ENCODE results near the gene ARPC5L.

ARPC5L gene

DNA sequence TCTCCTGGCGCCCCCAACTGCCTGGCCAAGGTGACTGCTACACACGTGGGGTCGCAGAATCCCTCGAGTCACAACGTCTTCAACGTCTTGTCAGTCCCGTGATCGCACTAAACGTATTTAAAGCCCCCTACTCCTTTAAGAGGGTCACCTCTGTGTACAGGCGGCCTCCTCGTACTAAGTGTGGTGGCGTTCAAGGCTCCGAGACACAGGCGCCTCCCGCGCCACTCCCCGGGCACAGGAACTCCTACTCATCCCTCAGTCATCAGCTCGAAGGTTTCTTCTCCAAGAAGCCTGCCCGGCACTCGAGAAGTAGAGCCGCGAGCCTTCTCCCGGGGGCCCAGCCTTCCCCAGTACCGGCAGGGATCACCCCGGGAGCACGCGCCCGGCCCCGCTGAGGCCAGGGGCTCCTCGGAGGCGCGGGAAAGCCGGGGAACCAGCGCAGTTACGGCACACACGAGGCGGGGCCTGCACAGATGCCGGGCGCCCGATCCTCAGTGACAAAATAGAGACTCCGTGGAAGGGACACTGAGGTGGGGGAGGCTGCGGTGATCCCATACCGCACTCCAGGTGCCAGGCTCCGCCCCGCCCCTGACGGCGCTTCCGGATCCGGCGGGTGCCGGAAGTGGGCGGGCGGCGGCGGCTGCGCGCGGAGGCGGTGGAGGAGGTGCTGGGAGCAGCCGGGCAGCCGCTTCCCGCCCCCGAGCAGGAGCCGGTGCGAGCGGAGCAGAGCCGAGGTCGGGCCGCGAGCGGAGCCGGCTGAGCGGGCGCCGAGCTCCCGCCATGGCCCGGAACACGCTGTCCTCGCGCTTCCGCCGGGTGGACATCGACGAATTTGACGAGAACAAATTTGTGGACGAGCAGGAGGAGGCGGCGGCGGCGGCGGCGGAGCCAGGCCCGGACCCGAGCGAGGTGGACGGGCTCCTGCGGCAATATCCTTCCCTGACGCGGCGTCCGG lies 6.9 kb downstream of the ARPC5L start:
- DNase-seq, result peak; percentile 94

DNA sequence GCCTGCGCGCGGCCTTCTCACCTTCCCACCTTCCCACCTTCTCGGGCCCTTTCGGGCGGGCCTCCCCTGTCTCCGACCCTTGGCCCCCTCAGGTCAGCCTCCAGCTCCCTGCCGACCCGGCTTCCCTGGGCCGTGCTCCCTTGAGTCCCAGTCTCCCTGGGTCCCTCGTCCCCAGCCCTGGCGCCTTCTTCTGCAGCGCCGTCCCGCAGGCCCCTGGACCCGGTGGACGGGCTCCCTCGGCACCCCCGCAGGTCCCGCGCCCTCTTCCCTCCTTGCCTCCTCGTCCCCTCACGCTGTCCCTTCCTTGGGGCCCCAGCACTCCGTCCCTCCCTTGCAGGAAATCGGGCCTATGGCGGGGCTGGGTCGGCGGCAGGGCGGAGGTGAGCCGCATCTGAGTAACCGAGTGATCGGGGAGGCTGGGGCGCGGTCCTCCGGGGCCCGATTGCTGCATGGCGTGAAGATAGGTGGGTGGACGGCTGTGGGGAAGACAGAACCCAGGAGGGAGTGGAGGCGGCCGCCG lies 7.6 kb downstream of the ARPC5L start:
- peak; percentile 43 for DNase-seq

DNA sequence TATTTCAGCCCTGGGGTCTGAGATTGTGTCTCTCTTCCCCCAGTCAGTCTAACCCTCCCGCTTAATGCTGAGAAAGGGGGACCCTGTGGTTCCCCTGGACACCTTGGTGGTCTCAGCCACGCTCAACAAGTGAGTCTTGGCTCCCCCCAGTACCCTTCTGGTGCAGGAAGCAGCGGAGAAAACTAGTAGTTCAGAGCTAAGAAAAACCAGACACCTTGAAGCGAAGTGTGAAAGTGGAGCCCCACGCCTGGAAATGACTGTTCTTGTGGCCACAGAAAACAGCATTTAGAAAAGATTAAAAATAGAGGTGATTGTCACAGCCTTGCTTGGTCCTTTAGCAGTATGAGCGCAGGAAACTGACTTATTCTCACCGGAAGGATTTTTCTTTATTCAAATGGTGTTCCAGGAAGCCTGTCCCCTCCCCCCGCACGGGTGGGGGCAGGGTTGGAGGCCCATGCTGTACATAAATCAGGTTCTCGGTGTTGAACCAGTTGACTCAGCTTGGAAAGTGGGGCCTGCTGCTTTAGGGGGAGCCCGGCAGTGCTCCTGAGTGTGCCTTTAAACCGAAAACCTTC lies 8.1 kb downstream of the ARPC5L start:
- peak; percentile 49 for DNase-seq

DNA sequence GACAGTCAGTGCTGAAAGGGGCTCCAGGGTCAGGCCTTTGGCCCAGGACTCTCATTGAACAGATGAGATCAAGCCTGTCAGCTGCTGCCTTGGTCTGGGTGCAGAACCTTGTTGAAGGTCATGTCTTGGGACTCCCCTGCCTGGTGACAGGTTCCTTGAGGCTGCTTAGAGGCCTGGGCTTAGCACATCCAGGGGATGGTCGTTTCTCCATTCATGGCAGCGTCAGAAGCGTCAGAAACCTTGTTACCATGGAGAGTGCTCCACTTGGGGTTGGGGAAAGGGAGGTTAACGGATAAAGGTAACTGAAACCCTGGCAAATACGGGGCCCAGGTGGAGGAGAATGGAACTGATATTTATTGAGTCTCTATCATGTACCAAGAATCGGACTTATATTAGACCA lies 8.8 kb downstream of the ARPC5L start:
- DNase-seq, result no peak

DNA sequence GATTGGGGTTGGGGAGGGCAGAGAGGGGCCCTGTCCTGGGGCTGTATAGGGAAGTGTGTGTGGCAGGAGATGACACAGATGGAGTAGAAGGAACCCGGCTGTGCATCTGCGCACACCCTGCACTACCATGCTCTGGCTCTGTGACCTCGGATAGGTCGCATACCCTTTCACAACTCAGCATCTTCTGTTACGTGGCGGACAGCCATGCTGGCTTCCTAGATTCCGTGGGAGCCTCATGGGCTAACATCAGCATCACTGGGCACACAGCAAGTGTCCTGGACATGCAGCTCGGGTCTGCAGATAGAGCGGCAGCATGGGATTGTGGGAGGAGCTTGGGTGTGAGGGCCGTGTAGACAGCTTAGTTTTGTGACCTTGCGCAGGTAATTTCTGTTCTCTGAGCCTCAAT lies 9.2 kb downstream of the ARPC5L start:
- no peak for DNase-seq

DNA sequence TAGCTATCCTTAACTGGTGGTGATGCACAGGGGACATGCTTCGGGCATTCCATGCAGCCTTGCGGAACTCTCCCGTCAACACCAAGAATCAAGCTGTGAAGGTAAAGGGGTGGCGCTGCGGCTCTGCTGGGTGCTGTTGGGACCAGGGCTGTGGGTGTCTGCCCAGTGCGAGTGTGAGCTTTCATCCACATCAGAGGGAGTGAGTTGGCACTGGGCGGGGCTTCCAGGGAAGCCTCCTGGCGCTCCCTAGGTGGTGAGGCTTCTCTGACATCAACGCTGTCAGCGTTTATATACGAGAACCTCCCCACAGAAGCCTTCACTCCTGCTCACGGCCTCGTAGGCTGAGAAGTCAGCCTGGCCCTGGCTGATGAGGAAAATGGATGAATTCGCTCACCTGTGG lies 11.7 kb downstream of the ARPC5L start:
- no peak for DNase-seq

DNA sequence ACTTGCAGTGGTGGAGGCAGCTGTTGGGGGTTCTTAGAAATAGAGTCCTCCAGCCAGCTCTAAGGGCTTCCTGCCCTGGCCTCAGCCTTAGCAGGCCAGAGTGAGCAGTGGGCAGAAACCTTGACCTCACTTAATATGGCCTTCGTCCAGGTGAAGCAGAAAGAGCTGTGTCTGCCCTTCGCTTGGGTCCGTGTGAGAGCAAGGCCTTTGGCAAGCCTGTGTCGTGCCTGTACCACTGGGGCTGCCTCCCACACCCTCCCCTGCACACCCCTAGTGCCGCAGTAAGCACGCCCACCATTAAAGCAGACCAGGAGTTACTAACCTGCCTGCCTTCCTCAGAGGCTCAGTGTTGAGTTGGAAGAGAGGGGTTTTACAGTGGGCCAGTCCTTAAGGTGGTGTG lies 13.6 kb downstream of the ARPC5L start:
- no peak for DNase-seq

DNA sequence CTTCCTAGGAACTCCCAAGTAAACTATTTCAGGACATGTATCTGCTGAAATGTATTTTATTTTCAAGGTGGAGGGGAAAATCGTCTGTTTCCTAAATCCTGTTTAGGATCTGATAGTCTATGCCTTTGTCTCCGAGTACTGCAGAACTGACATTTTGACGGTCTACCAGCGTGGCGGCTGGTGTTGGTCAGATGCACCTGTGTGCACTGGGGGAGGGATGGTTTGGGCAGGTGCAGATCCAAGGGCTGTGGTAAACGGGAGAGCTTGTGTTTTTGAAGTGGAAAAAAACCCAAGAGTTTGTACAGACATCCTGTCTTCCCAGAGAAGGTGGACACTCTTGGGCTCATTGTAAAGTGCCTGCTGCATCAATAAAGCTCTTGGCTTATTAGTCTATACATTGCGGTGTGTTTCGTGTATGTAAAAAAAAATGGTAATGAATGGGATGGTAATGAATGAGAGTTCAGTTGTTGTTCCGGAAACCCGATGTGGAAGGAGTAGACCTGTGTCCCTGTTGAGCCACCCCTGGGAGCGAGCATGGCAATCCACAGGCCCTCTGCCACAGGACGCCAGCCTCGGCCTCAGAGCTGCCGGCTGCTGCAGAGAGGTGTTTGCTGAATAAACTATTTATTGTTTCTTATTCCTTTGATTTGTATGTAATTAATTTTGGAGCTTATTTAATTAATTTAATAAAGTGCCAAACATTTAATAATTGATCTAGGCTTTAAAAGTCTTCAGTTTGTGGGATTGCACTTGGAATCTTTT lies 15.3 kb downstream of the ARPC5L start:
- DNase-seq, result no peak

DNA sequence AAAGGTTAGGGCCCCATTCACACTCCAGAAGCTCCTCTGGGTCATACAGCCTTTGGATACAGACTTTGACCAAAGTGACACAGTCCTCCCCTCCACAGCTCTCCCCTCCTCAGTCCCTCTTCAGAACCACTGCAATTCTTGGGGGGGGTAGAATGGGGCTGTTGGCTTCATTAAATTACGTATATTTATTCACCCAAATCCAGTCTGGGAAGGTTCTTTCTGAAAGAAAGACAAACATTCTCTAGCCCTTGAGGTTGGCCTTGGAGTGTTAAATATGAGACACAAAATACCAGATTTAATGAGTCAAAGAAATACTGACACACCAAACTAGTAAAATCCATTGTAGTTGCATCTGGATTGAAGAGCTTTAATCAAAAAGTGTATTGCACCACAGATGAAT lies 16.1 kb downstream of the ARPC5L start:
- DNase-seq, result no peak

DNA sequence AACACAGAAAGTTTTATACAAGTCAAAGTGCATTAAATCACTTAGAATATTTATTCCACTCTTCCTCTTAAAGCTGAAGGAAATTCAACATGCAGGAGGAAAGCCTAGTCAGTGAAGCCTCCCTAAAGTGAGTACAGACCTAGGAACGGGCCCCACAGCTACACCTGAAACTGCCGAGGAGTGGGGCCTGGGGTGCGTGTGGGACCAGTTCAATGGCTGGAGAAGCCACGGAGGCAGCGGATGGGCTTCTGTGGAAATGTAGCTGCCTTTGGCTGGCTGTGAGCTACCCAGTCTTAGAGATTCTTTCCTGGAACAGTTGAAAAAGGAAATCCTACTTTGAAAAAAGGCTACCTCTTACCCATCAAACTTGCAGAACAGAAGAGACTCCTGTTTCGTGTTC lies 16.6 kb downstream of the ARPC5L start:
- no peak for DNase-seq

DNA sequence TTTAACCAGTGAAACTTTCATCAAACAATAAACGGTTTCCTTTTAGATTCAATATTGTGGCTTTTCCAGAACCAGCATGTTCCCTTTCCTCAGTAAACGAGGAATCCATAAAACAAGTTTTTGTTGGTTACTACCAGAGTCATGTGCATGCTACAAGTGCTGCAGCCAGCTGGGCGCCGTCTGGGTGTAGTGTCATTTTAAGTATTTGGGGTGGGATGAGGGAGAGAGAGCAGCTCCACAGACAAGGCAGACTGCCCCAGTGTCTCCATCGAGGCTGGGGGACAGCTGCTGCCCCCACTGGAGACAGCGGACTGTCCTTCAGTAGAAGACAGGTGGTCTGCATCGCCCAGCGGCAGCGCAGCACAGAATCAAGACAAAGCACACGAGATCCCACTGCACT lies 17.3 kb downstream of the ARPC5L start:
- DNase-seq, result no peak

DNA sequence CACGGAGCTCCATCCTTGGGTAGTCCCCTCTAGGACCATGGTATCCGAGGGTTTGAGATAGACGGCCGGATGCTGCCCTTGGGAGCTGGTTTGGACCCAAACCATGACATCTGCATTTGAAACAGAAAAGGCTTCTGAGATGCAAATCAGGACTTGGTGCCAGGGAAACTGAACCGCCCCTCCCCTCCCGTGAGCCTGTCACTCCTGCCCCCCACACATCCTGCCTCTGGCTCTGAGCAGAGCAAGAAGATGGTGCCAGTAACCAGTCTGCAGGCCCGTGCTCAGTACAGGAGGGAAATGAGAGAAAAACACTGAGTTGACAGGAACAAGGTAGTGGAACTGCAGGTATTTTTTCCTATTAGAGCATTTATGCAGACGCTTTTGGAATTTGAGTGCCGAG lies 18.6 kb downstream of the ARPC5L start:
- DNase-seq, result no peak

DNA sequence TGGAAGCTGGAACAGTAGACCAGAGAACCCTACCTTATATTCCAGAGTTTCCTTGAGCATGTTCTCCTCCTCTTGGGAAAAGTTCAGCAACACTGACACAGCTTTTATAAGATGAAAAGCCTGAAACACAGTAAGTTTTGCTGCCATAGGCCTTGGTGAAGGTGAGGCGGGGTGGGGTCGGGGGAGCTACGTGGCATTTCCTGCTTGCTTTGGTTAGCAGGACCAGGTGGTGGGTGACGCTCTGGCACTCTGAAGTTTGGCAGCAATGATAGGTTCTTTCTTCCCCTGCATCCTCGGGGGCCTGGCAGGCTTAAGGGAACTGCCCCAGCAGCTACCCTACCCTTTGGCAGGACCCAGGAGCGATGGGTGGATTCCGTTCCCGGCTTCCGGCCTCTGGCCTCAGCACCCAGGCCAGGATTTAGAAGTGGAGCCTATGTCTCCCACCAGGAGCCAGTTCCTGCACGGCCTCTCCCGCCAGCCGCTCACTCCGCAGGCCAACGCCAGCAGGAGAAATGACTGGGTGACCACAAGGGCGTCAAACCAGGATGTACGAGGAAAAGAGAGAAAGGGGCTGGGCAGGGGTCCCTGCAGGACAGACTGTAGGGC lies 19.3 kb downstream of the ARPC5L start:
- DNase-seq, result no peak

DNA sequence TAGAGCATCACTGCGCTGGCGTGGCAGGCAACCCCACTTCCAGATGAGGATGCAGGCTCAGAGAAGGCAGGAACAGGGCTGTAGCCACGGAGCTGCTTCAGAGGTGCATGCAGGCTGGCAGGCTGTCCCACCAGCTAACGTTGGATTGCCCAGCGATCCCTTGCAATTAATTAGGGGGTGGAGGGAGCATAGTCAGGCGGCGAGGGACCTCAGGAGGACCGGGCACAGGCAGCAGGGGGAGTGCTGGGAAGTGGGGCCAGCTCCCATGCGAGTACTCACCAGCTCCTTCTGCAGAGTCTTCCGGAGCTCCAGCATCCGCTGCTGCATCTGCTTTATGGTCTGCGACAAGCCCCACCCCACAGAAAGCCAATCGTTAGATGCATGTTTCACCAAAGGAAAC lies 20.3 kb downstream of the ARPC5L start:
- DNase-seq, result no peak

DNA sequence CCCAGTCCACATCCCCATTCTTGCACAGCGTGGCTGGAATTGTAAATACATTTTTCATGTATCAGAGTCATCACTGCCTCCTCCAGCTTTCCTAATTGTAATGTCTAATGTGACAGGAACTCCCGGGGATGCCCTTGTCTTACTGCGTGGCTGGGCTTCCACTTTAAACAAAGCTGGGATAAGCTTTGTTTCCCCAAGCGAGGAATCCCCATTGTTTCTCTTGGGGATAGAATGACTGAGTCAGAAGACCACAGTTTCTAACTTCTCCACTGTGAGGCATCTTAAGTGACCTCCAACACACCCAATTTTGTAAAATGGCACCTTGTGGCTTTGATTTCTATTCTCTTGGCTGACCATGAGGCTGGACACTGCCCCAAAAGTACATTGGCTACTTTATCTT lies 22.4 kb downstream of the ARPC5L start:
- no peak for DNase-seq

DNA sequence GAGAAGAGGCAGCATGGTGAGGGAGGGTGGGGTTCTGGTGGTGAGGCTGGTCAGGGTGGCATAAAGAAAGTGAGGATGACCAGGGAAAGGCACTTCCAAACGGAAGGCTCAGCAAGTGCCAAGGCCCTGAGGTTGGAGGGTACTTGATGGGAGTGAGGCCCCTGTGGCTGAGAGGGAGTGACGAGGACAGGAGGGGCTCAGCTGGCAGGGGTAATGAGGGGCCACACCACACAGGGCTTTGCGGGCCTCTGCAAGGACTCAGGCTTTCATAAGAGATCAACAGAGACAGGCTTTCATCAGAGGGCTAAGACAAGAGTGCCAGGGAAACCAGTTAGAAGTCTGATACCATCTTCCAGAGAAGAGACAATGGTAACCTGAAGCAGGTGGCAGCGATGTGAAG lies 23.6 kb downstream of the ARPC5L start:
- no peak for DNase-seq

DNA sequence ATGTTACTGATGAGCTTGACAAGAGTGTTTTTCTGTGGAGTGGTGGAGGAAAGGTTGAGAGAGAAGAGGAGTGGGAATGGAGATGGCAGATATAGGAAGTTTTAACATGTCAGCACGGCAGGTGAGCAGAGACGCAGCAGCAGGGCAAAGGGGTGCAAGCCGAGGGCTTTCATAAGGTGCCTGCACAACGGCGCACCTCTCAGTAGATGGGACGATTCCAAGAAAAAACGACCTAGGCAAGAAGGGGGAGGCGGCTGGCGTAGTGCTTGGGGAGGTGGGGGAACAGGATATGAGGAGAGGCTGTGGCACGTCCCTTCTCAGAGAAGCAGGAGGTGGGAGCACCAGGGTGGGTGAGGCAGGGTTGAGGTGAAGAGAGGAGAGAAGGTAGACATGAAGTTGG lies 24.5 kb downstream of the ARPC5L start:
- DNase-seq, result no peak

DNA sequence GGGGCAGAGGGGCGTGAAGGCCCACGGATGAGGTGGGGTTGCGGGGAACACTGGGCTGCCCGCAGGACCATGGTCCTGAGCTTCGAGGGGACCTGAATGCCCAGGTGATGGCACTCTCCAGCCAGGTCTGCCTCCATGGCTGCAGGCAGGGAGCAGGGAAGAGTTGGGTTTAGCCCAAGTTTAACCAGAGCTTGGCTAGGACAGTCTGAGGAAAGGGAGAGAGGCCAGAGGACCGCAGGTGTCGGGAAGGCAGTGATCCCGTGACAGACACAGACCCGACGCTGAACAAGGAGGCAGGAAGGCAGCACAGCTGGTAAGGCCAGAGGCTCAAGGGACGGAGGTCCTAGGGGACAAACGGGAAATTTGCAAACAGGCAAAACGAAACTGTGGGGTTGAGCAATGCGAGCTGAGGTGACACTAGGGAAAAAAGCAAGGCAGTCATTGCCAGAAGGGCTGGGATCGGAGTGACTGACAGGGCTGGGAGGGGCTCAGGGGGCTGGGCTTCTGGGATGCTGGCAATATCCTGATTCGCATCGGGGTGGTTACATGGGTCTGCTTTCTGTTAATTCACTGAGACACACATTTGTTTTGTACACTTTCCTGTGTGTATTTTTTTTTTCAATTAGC lies 25.0 kb downstream of the ARPC5L start:
- no peak for DNase-seq

DNA sequence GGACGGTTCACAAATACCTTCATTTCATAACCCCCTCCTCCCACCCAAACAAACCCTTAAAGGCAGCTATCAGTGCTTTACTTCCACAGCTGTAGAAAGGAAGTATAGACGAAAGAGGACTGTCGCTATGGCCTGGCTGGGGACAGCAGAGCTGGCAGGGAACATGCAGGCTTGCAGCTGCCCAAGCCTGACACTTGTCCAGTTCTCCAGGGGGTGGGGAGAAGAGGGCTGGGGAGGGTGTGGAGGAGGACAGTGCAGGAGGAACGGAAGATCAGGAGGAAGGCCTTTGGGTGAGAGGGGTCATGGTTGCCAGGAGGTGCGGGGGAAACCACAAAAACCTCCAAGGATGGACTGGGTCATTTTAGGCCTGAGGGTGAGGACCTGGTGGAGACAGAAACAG lies 25.9 kb downstream of the ARPC5L start:
- DNase-seq, result no peak

DNA sequence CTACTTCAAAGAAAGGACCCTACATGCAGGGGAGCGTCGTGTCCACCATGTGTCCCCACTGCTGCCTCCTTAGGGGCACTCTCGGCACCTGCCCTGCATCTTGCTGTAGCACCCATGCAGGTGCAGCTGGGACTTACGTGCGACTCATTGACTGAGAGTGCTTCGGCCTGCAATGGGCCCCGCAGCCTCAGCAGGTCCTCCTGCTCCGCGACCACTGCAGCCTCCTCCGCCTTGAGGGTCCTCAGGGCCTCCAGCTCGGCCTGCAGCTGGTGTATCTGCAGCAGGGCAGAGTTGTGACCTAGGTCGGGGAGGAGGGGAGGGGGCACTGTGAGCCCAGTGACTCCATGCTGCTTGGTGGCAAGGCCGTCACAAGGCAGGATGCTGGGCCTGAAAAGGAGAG lies 27.1 kb downstream of the ARPC5L start:
- DNase-seq, result no peak

DNA sequence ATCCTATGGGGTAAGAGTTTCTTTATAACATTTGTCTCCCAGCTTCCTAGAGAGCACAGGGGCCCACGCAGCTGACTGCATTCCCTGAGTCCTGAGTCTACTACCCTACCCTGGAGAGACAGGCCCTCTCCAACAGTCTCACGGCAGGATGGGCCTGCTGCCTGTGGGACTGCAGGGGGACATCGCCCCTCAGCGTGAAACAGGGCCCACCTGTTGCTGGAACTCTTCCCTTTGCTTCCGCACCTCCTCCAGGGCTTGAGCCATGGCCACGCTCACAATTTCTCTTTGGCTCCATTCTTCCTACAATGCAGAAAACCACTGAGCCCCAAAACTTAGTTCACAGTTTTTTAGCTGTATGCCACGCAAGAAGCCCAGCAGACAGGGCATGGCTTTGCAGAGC lies 28.2 kb downstream of the ARPC5L start:
- no peak for DNase-seq

DNA sequence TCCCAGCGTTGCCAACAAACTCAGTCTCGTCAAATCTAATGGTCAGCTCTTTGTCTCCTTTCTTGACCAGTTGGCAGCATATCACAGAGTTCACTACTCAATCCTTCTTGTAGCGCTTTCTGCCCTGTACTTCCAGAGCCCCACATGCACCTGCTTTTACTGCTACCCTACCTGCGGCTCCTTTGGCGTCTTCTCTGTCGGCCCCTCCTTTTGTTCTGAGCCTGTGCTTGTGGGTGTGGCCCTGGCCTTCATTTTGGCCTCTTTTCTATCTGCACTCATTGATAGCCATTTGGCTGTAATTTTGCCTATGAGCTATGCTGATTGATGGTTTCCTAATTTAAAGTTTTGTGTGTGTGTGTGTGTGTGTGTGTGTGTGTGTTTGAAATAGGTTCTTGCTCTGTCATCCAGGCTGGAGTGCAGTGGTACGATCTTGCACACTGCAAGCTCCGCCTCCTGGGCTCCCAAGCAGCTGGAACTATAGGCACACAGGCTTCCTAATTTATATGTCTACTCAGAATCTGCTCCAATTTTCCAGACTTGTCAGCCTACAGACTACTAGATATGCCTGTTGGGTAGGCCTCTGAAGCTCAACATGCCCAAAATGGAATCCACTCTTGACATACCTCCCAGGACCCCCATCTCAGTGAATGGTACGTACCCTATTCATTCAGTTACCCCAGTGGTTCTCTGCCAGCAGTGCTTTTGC lies 32.3 kb downstream of the ARPC5L start:
- DNase-seq, result no peak
